HFFc6 (cell line): Measurements from ENCODE around the gene KRTAP10-11. TPM values are rescaled to one million over a fixed set of nuclear protein-coding genes. Genes with fewer than 3 reads are reported as not detected.
"Not testable (repeated sequence)": the region's sequence is repeated elsewhere in the genome, so short reads cannot be mapped to it uniquely, and the experiment has no call there.

Experiments used
- DNase-seq: peaks from one replicate; pipeline ENCODE4 v3.0.0-alpha.2; 2018
- H3K27ac Mint-ChIP-seq: 2 replicates; pipeline ENCODE4 v1.8.0; 2020; ENCODE audit warnings: mild to moderate bottlenecking, mixed read lengths
- H3K27me3 Mint-ChIP-seq: 2 replicates; pipeline ENCODE4 v1.8.0; 2021; ENCODE audit warnings: mild to moderate bottlenecking, moderate library complexity, mixed read lengths; ENCODE audit not compliant: insufficient read depth
- H3K36me3 Mint-ChIP-seq: 2 replicates; pipeline ENCODE4 v1.8.0; 2021; ENCODE audit warnings: low read depth, mixed read lengths
- H3K4me1 Mint-ChIP-seq: 2 replicates; pipeline ENCODE4 v1.8.0; 2020; ENCODE audit warnings: low read depth, mixed read lengths
- H3K4me3 Mint-ChIP-seq: 2 replicates; pipeline ENCODE4 v1.8.0; 2020; ENCODE audit warnings: mild to moderate bottlenecking, moderate library complexity, mixed read lengths
- H3K9me3 Mint-ChIP-seq: 2 replicates; pipeline ENCODE4 v1.8.0; 2020; ENCODE audit warnings: mild to moderate bottlenecking, mixed read lengths
- CTCF ChIP-seq: fragments of 200-600 bp; sonication (generic); IDR thresholded peaks from 2 replicates; pipeline ENCODE4 v1.5.0; 2021; ENCODE audit warnings: antibody characterized with exemption, mild to moderate bottlenecking
- long read RNA-seq: library from polyadenylated mRNA; unstranded; transcript quantifications from one replicate; pipeline ENCODE4 v2.0.0, GENCODE V29; 2019
- total RNA-seq, 6 experiments: library from RNA; stranded (reverse); fragmentation: NEBNext Ultra II Directional; extraction: Animal tissue kit (Norgen Biotek cat#: 25700); gene quantifications; 2 replicates in 1 of 6; 3 replicates in 5 of 6; pipeline ENCODE4 v1.2.3, GENCODE V29; 2021

KRTAP10-11 gene
- total RNA-seq: not detected
- long read RNA-seq: 0 reads

GRCh38 chr21:44646366-44647221, at the start of gene KRTAP10-11:
Gene KRTAP10-11 (plus strand): TSS chr21:44646414. CDS start chr21:44646459, 45 bp downstream.
- Mint-ChIP-seq H3K36me3 (peaks cover 23% of the 10 kb centered on the region), H3K9me3 (peaks cover 58% of the 10 kb centered on the region)
- not testable (repeated sequence) for H3K4me3 Mint-ChIP-seq, H3K27ac Mint-ChIP-seq, H3K4me1 Mint-ChIP-seq, DNase-seq, H3K27me3 Mint-ChIP-seq

- H3K27me3 Mint-ChIP-seq: peaks cover 19% of the 10 kb centered on the region
- H3K27ac Mint-ChIP-seq: no peak overlapping the region
Observed at GRCh38 chr21:44598061-44598460, 48.2 kb upstream of the KRTAP10-11 start.

DNA sequence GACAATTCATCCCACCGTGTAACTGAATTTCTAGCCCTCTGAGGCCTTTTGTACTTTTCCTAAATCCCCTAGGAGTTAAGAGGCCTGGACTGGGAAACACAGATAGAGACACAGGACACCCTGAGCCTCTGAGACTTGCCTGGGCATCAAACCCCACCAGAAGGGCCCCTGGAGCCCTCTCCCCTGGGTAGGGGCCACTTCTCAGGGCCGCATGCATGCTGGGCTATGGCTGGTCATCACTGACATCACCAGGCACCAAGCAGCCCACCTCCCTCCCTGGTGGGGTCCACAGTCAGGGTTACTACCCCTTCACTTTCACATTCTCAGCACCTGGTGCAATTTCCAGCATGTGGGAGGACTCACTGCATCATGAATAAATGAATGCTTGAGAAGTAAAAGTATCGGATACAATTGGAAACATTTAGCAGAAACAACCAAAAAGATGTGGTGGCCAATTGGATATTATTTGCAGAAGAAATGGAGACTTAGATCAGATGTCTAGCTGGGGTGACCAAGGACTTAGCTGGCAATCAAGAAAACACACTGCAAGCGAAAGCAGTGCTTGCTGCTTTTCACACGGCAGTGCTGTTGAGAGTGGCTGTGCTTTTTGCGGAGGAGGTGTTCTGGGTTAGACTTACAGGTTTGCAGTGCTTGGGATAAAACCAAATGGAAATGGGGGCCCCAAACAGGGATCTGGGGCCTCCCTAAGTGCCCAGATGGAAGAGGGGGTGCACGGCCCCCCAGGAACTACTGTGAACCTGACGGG, 46.8 kb upstream of the KRTAP10-11 start:
- Mint-ChIP-seq H3K36me3 (no peaks in the 10 kb centered on the region), H3K4me3 (no peak overlapping the region), H3K9me3 (no peaks in the 10 kb centered on the region; the same call in none of the 2 replicates), H3K27me3 (peaks cover 21% of the 10 kb centered on the region), H3K27ac (no peak overlapping the region), H3K4me1 (no peaks in the 10 kb centered on the region; the same call in 1 of the 2 replicates)
- no peak for DNase-seq
- TF ChIP-seq CTCF: no peak

More at GRCh38 chr21:44598061-44598460, 48.2 kb upstream of the KRTAP10-11 start:
- TF ChIP-seq CTCF: no peak
- no peak overlapping the region for H3K4me3 Mint-ChIP-seq
- H3K36me3 Mint-ChIP-seq: no peaks in the 10 kb centered on the region
- no peaks in the 10 kb centered on the region; the same call in none of the 2 replicates for H3K9me3 Mint-ChIP-seq
- H3K4me1 Mint-ChIP-seq: peaks cover 9% of the 10 kb centered on the region; the same call in 1 of the 2 replicates
- DNase-seq: no peak

DNA sequence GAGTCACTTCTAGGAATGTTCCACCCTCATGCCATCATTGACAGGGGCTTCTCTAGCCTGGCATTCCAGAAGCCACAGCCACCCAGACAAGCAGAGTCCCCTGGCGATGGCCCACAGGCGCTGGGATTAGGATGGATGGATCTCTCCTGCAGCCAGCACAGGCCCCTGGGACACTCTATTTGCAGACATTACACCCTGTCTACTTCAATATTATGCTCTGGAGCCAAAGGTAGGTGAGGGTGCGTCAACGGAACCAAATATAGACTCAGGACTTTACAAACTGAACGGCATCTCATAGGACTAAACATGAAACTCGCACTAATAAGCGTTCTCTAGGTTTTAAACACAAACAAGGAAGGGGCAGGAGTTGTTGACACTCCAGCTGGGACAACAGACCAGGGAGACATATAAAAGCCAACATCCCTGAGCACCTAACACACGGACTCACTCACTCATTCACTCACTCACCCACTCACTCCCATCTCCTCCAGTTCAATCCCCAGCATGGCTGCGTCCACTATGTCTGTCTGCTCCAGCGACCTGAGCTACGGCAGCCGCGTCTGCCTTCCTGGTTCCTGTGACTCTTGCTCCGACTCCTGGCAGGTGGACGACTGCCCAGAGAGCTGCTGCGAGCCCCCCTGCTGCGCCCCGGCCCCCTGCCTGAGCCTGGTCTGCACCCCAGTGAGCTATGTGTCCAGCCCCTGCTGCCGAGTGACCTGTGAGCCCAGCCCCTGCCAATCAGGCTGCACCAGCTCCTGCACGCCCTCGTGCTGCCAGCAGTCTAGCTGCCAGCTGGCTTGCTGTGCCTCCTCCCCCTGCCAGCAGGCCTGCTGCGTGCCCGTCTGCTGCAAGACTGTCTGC, 45.9 kb upstream of the KRTAP10-11 start, which contains the start of gene KRTAP10-7:
Gene KRTAP10-7 (plus strand): TSS at position 480 of the 861 bp plus-strand sequence. CDS start 25 bp downstream, at position 505.
- not testable (repeated sequence) for H3K4me3 Mint-ChIP-seq, H3K4me1 Mint-ChIP-seq, H3K27ac Mint-ChIP-seq, H3K9me3 Mint-ChIP-seq, H3K36me3 Mint-ChIP-seq, DNase-seq
- peaks cover 17% of the 10 kb centered on the region for H3K27me3 Mint-ChIP-seq

GRCh38 chr21:44601091-44601490, 45.1 kb upstream of the KRTAP10-11 start:
- peaks cover 15% of the 10 kb centered on the region for H3K27me3 Mint-ChIP-seq

More at GRCh38 chr21:44601091-44601490, 45.1 kb upstream of the KRTAP10-11 start:
- H3K27ac Mint-ChIP-seq, H3K9me3 Mint-ChIP-seq, DNase-seq, H3K4me3 Mint-ChIP-seq, H3K36me3 Mint-ChIP-seq, H3K4me1 Mint-ChIP-seq: not testable (repeated sequence)
- peak; percentile 5; the same call in 1 of the 2 replicates for TF ChIP-seq CTCF
